HCT116 (cell line): ENCODE data around the gene TSTD2. TPM values are rescaled to one million over a fixed set of nuclear protein-coding genes. Genes with fewer than 3 reads are reported as not detected.

Source experiments
- ATAC-seq: fragments of 200-7000 bp; cut with Tn5 transposase; 2 replicates; pipeline ENCODE4 v1.9.1; 2020; ENCODE audit warnings: mild to moderate bottlenecking, moderate library complexity
- BruUV-seq: library from RNA; stranded (reverse); fragments of 400-500 nt; replicated peaks from 2 replicates; lab custom pipeline; 2021; lab: Mats Ljungman, UMichigan
- CTCF ChIA-PET: fragments of 300-600 bp; sonication (Branson Sonifier 250); formaldehyde crosslinking; loops from one replicate; lab custom pipeline; 2021; ENCODE audit warnings: antibody characterized with exemption; lab: Charles Lee
- POLR2A ChIA-PET: fragments of 300-600, 350-600 bp; sonication (Branson Sonifier 250); formaldehyde crosslinking; loops from one replicate; lab custom pipeline; 2021; ENCODE audit warnings: antibody characterized with exemption; lab: Charles Lee
- RAD21 ChIA-PET, 2 experiments: fragments of 300-600 bp; sonication (Branson Sonifier 250); formaldehyde crosslinking; loops; one replicate each; lab custom pipeline; 2023; ENCODE audit warnings: low total read pairs in 2 of 2; ENCODE audit not compliant: uncharacterized antibody in 2 of 2, unreplicated experiment in 2 of 2, low non-redundant PET in 1 of 2; lab: Charles Lee
- DNase-seq: peaks from one replicate; pipeline ENCODE4 v3.0.0-alpha.2; 2010; ENCODE audit warnings: low read depth, low spot score
- H2AFZ ChIP-seq: fragments of 200-600 bp; shearing (Covaris generic), sonication (generic); 2 replicates; pipeline ENCODE4 v1.6.1; 2017; ENCODE audit warnings: low read depth, mixed run types, mixed read lengths, antibody characterized with exemption, low read length; ENCODE audit not compliant: poor library complexity, severe bottlenecking
- H3K27ac ChIP-seq: 2 replicates; pipeline ENCODE4 v1.5.1; 2012; ENCODE audit warnings: low read depth, low read length
- H3K27me3 ChIP-seq: fragments of 200-600 bp; sonication (generic); 2 replicates; pipeline ENCODE4 v1.6.1; 2016; ENCODE audit warnings: mixed run types, low read length, mixed read lengths; ENCODE audit not compliant: insufficient read depth
- H3K36me3 ChIP-seq, 2 experiments: fragments of 200-500 bp in 1 of 2; fragments of 200-600 bp in 1 of 2; sonication (Bioruptor generic) in 1 of 2; sonication (generic) in 1 of 2; 2 replicates each; pipeline versions ENCODE4 v1.5.1 to v1.6.1; 2014 to 2016; ENCODE audit warnings: low read length in 2 of 2, inconsistent platforms in 1 of 2, mixed read lengths in 1 of 2, mixed run types in 1 of 2; ENCODE audit not compliant: insufficient read depth in 2 of 2, control insufficient read depth in 1 of 2
- H3K4me1 ChIP-seq, 2 experiments: fragments of 200-600 bp in 1 of 2; sonication (generic) in 1 of 2; 2 replicates each; pipeline versions ENCODE4 v1.5.1 to v1.6.1; 2012 to 2017; ENCODE audit warnings: low read length in 2 of 2, inconsistent platforms in 1 of 2, mild to moderate bottlenecking in 1 of 2, mixed read lengths in 1 of 2, mixed run types in 1 of 2, moderate library complexity in 1 of 2; ENCODE audit not compliant: insufficient read depth in 2 of 2, control insufficient read depth in 1 of 2
- H3K4me2 ChIP-seq: fragments of 200-600 bp; sonication (generic); 2 replicates; pipeline ENCODE4 v1.6.1; 2017; ENCODE audit warnings: mixed run types, low read length, mixed read lengths
- H3K4me3 ChIP-seq, 2 experiments: fragments of 200-600 bp in 1 of 2; sonication (generic) in 1 of 2; replicated peaks in 1 of 2; 2 replicates each; pipeline ENCODE4 v1.5.1; 2011 to 2016; ENCODE audit warnings: low read length in 2 of 2, control low read depth in 1 of 2, low read depth in 1 of 2, mild to moderate bottlenecking in 1 of 2, mixed read lengths in 1 of 2, mixed run types in 1 of 2
- H3K79me2 ChIP-seq: fragments of 200-600 bp; sonication (generic); 2 replicates; pipeline ENCODE4 v1.6.1; 2017; ENCODE audit warnings: mild to moderate bottlenecking, mixed run types, low read length, moderate library complexity, mixed read lengths; ENCODE audit not compliant: insufficient read depth
- H3K9ac ChIP-seq: fragments of 200-600 bp; sonication (generic); 2 replicates; pipeline ENCODE4 v1.6.1; 2016; ENCODE audit warnings: low read length, mixed read lengths
- H3K9me2 ChIP-seq: fragments of 200-600 bp; sonication (generic), shearing (Covaris generic); 2 replicates; pipeline ENCODE4 v1.6.1; 2017; ENCODE audit warnings: mixed run types, mild to moderate bottlenecking, moderate library complexity; ENCODE audit not compliant: insufficient read depth
- H3K9me3 ChIP-seq, 2 experiments: fragments of 200-500 bp in 1 of 2; fragments of 200-600 bp in 1 of 2; sonication (Bioruptor generic) in 1 of 2; sonication (generic) in 1 of 2; 2 replicates each; pipeline ENCODE4 v1.6.1; 2014 to 2017; ENCODE audit warnings: low read length in 2 of 2, mixed read lengths in 2 of 2, inconsistent platforms in 1 of 2, low read depth in 1 of 2, mild to moderate bottlenecking in 1 of 2, mixed run types in 1 of 2, moderate library complexity in 1 of 2; ENCODE audit not compliant: control insufficient read depth in 1 of 2, insufficient read depth in 1 of 2
- H4K20me1 ChIP-seq: fragments of 200-600 bp; sonication (generic), shearing (Covaris generic); 2 replicates; pipeline ENCODE4 v1.6.1; 2017; ENCODE audit warnings: mixed run types, mild to moderate bottlenecking, moderate library complexity; ENCODE audit not compliant: insufficient read depth
- CEBPB ChIP-seq: IDR thresholded peaks from 2 replicates; pipeline ENCODE4 v1.6.1; 2012; ENCODE audit warnings: low read depth
- ELF1 ChIP-seq: IDR thresholded peaks from 2 replicates; pipeline ENCODE4 v1.6.1; 2012; ENCODE audit warnings: low read depth, borderline replicate concordance
- intact Hi-C: fragments of 100-400 bp; cut with micrococcal nuclease; formaldehyde crosslinking; loops from 2 replicates; pipeline ENCODE4 v1.10.0; 2022
- total RNA-seq: library from RNA; stranded (reverse); gene quantifications from one replicate; pipeline ENCODE4 v1.2.1, GENCODE V29; 2021; ENCODE audit not compliant: unreplicated experiment

The TSTD2 gene
- total RNA-seq, 1 experiment from 2014 or later, result 16.0 TPM

DNA sequence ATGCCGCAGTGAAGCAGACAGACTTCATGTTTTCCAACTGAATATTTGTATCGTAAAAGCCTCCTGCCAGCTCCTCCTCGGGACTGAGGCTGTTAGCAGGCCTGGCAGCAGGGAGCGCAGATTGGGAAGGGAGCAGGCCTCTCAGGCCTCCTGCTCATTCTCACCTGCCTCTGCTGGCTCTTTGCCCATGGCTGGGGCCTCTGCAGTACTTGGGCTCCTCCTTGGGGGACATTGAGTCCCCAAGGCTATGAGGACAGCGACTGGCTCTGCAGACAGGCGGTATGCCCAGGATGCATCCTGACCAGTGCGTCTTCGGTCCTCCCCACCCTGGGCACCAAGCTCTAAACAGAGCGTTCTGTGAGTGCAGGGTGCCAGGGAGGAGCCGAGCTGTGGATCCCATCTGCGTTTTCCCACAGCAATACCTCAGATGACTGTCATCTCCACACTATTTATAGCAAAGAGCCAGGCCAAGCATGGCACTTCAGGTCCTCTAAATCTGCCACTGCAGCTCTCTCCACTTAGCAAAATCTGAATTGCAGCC lies 38.7 kb downstream of the TSTD2 start:
- Histone ChIP-seq H3K27me3 (no peaks in the 10 kb centered on the region), H3K9me3 (no peaks in the 10 kb centered on the region), H3K4me3 (no peak overlapping the region), H3K9ac (no peak overlapping the region), H3K27ac (no peak overlapping the region), H3K36me3 (no peaks in the 10 kb centered on the region), H3K4me1 (peaks cover 0 to 3% of the 10 kb centered on the region in 2 experiments; a peak in 1 of 4 replicates), H3K9me2 (no peaks in the 10 kb centered on the region), H3K79me2 (no peaks in the 10 kb centered on the region), H4K20me1 (no peaks in the 10 kb centered on the region), H3K4me2 (no peak overlapping the region), H2AFZ (no peak overlapping the region)
- DNase-seq, result no peak
- ATAC-seq, result no peak
- intact Hi-C loops, result no loop called here
- RAD21 ChIA-PET, result no interaction called here
- no peak for TF ChIP-seq ELF1
- CTCF ChIA-PET, result interaction anchor here (1.9 kb wide), 1 partner anchor 126 kb away, joined by 7 read pairs; no protein-coding TSS in a partner anchor
- POLR2A ChIA-PET, result no interaction called here
- BruUV-seq, result no TSS peak

DNA sequence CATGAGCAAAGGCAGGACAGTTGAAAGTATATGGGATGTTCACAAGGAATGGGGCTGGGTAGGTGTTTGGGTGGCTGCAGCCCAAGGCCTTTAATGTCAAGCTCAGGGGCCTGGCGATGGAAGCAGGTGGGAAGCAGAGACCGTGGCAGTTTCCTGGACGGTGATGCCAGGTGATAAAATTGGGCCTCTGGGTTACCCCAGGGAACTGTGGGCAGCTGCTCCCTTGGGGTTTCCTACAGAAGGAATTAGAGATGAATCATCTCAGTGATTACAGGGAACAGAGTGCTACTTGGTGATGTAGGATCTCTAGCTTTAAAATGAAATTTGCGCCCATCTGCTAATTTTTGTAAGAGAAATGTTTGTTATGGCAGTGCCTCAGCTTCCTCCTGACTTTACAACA lies 39.2 kb downstream of the TSTD2 start:
- Histone ChIP-seq H3K9ac (no peak overlapping the region), H3K79me2 (no peaks in the 10 kb centered on the region), H3K9me3 (no peaks in the 10 kb centered on the region), H3K27me3 (no peaks in the 10 kb centered on the region), H2AFZ (no peak overlapping the region), H3K4me3 (no peak overlapping the region), H3K9me2 (no peaks in the 10 kb centered on the region), H4K20me1 (no peaks in the 10 kb centered on the region), H3K4me2 (no peak overlapping the region), H3K27ac (no peak overlapping the region), H3K36me3 (no peaks in the 10 kb centered on the region), H3K4me1 (peaks cover 0 to 3% of the 10 kb centered on the region in 2 experiments; a peak in 1 of 4 replicates)
- ChIA-PET CTCF (interaction anchor here (1.9 kb wide), 1 partner anchor 125 kb away, joined by 7 read pairs; no protein-coding TSS in a partner anchor), RAD21 (no interaction called here), POLR2A (no interaction called here)
- ATAC-seq (no peak), DNase-seq (no peak)
- TF ChIP-seq ELF1 (no peak), CEBPB (no peak)
- intact Hi-C loops, result no loop called here
- no TSS peak for BruUV-seq
